GM19240 (cell line): ENCODE data around the gene SERPINI1.

Experiments
- DNase-seq: peaks from one replicate; pipeline ENCODE4 v3.0.0; 2011; ENCODE audit warnings: low spot score; ENCODE audit not compliant: insufficient read length

The SERPINI1 gene, protein sequence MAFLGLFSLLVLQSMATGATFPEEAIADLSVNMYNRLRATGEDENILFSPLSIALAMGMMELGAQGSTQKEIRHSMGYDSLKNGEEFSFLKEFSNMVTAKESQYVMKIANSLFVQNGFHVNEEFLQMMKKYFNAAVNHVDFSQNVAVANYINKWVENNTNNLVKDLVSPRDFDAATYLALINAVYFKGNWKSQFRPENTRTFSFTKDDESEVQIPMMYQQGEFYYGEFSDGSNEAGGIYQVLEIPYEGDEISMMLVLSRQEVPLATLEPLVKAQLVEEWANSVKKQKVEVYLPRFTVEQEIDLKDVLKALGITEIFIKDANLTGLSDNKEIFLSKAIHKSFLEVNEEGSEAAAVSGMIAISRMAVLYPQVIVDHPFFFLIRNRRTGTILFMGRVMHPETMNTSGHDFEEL

DNA sequence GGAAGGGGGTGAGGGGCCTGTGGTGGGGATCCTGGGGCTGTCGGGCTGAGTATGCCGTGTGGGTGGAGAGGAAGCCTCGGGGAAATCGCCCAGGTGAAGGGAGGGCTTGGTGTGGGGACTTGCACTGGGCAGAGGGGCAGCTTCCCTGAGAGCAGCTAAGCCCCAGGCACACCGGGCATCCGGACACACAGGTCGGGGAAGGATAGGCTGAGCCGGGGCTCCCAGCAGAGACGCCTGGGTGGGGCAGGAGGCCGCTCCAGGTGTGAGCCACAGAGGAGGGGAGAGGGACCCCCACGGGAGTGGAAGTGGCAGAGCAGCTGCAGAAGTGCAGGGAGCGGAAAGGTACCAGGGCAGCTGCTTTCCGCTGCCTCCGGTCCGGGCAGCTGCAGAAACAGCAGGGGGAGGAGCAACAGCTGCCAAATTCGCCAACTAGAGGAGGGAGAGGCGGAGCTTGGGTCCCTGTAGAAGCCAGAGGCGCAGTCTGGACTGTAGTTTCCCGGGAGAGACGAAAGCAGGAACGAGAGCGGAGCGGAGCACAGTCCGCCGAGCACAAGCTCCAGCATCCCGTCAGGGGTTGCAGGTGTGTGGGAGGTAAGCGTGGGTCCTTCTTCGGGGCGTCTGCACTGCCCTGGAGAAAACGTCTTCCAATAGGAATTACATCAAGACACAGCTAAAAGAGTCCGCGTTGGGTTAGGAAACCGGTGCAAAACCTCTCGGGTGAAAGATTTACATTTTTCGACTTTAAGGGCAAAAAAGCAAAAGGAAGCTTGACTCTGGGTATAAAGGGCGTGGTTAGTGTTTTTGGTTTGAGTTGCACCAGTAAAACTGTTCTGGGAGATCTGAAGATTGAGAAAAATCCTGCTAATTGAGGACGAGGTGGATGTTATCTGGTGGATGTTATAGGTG is at the start of gene SERPINI1:
Gene SERPINI1, plus strand, starts transcription at position 489 of the 906 bp plus-strand sequence. CDS start 53,408 bp downstream, outside the sequence.
- DNase-seq: peak; percentile 6

DNA sequence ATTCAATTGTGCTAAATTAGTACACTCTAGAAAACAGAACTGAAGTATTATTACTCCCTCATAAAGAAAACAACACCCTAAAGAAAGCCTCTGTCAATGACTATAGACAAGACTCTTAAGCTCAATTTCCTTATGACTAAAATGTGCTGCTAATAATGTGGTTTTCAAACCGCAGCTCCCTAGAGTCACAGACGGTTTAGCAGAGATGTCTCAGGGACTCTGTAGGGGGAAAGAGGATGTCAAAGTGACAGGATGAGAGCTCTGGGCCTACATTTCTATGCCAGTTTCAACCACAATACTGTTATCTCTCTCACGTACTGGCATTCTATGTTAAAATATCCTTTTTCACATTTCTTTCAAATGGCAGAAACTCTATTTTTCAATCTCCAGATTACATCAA is 44.2 kb upstream of the SERPINI1 start:
- DNase-seq: peak; percentile 23

DNA sequence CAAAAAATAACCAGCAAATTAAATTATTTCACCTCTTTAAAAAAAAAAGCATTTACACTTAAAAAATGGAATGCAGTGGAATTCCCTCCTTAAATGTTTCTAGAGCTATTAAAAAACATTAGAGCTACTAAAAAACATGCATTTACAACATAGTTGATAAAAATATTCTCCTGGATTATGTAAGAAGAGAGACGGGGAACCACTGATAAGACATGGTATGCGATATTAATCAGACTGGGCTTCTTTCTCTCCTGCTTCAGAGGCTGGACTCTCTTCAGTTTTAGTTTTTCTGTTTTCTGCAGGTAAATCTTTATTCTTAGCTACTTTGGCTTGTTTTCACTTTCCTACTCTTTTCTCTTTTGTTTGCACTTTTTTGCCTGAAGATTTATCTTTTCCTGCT is 41.4 kb upstream of the SERPINI1 start:
- DNase-seq: no peak

DNA sequence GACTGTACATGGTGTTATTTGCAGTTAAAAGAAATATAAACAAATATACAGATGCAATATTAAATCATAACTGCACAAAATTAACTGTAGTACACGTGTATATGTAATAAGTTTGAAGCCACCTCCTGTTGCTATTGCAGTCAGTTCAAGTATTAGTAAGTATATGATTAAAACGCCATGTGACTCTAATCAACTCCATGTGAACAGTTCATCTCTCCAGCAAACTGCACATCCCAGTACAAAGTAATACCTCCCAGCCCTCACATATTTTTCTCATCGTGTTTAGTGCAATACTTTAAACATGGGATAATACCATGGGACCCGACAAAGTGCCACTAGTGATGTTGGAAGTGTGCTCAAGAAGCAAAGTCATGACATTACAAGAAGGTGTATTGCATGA is 35.5 kb upstream of the SERPINI1 start:
- DNase-seq: no peak

DNA sequence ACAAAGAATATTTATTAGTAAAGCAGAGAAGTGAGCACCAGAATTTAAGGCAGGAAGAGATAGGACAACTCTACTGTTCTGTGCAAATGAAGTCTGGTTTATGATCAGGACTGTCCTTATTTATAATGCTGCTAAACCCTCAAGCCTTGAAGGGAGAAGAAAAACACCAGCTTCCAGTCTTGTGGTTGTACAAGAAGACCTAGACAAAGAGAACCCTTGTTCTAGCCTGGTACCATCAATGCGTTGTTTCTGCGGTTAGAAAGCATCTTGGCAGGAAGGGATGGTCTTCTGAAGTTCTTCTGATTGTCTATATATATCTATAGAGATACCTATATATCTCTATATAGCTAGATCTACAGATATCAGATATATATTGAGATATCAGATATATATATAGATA is 34.6 kb upstream of the SERPINI1 start:
- DNase-seq: no peak

DNA sequence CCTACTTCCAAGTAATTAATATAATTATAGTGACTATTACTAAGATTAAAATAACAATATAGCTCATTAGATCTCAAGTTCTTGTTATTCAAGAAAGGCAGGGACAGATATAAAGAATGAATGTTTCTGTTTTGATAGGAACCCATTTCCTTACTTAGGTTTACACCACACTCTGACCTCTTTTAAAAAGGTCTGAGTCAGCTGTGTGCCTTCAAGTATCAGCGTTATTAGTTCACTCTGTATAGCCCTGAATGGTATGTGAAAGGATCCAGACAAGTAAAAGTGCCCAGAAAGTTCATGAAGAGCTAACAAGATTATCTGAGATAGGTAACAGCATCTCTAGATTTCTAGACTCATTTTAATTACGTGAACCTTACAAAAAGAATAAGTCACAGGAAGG is 29.7 kb upstream of the SERPINI1 start:
- no peak for DNase-seq

DNA sequence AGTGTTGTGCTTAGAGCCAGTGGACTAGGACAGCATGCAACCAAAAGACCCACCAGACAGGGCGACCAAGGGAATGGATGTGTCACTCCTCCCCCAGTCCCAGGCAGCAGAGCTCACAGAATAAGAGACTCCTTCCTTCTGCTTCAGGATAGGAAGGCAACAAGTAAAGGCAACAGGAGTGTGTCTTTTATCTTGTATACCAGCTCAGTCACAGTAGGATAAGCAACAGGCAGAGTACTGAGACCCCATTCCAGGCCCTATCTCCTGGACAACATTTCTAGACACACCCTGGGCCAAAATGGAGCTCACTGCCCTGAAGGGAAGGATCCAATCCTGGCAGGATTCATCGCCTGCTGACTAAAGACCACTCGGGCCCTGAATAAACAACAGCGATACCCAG is 25.8 kb upstream of the SERPINI1 start:
- DNase-seq: no peak

DNA sequence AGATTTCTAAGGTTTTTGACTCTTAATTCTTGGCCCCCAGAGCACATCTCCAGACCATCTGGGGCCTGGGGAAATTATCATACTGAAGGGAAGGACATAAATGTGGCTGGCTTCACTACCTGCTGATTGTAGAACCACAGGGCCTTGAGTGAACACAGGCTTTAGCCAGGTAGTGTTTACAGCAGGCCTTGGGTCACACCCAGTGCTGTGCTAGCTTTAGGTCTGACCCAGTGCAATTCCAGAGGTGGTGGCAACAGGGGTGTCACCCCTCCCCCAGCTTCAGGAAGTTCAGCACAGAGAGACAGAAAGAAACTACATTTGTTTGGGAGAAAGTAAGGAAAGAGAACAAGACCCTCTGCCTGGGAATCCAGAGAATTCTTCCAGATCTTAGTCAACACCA is 25.0 kb upstream of the SERPINI1 start:
- DNase-seq: no peak

DNA sequence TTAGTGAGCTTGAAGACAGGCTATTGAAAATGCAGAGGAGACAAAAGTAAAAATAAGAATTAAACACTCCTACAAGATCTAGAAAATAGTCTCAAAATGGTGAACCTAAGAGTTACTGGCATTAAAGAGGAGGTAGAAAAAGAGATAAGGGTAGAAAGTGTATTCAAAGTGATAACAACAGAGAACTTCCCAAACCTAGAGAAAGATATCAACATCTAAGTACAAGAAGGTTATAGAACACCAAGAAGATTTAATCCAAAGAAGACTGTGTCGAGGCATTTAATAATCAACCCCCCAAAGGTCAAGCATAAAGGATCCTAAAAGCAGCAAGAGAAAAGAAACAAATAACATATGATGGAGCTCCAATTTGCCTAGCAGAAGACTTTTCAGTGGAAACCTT is 24.1 kb upstream of the SERPINI1 start:
- DNase-seq: no peak

DNA sequence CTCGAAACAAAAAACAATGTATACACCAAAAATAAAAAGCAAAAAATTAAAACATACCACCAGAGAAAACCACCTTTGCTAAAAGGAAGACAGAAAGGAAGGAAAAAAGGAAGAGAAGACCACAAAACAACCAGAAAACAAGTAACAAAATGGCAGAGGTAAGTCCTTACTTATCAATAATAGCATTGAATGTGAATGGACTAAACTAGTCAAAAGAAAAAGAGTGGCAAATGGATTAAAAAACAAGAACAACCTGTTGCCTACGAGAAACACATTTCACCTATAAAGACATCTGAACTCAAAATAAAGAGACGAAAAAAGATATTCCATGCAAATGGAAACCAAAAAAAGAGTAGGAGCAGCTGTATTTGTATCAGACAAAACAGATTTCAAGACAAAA is 23.1 kb upstream of the SERPINI1 start:
- no peak for DNase-seq

DNA sequence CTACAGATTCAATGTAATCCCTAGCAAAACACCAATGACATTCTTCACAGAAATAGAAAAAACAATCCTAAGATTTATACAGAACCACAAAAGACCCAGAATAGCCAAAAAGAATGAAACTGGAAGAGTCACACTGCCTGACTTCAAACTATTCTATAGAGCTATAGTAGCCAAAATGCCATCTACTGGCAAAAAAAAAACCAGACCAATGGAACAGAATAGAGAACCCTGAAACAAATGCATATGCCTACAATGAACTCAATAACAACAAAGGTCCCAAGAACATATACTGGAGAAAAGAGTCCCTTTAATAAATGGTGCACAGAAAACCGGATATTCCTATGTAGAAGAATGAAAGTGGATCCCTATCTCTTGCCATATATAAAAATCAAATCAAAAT is 20.6 kb upstream of the SERPINI1 start:
- no peak for DNase-seq

DNA sequence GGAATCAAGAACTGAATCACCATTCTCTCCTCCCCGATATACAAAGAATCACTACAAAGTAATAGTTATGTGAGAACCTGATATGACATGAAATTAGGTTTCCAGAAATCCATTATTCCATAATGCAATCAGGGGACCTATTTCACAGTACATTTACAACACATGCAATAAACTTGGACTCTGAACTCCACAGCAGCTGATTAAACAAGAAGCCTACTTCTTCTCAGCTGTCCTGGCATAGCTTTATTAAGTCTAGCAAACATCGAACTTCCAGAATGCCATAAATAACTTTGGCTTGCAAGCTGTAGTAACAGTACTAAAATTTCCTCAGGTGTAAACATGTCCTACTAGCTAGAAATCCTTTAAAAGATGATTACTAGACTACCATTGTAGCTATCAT is 18.6 kb upstream of the SERPINI1 start:
- DNase-seq: no peak

DNA sequence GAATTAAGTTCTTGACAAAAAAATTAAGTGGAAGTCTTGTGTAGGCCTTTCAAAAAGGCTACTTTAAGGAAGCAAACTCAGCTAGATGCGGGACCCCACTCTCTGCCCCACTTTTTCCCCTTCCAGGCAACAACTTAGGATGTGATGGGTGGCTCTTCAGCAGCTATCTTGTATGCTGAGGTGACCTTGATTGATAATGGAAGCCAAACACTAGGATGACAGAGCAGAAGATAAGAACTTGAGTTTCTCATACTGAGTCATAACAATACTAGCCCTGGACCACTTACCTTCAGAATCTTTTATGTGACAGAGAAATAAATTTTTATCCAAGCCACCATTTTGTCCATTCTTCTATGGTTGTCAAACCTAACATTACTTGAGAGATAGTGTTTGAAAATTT is 16.9 kb upstream of the SERPINI1 start:
- no peak for DNase-seq

DNA sequence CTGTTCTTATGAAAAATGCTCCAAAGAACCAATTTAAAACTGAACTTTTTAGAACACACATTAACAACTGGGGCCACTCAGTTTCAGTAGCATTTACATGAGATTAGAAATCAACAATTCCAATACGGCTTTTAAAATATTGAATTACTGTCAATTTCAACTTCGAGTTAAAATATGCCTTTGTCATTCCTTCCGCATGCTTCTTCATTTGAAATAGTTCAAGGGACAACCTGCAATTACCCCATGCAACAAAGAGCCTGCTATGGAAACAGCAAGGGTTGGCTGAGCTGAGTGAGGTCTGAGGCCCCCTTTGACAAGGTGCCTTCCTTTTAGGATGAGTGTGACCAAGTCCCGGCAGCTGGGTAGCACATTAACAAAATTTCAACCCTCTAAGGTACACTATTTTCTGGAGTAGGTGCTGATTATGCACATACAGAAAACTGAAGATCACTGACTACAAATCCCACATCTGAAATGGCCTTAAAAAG is 12.5 kb upstream of the SERPINI1 start:
- no peak for DNase-seq

DNA sequence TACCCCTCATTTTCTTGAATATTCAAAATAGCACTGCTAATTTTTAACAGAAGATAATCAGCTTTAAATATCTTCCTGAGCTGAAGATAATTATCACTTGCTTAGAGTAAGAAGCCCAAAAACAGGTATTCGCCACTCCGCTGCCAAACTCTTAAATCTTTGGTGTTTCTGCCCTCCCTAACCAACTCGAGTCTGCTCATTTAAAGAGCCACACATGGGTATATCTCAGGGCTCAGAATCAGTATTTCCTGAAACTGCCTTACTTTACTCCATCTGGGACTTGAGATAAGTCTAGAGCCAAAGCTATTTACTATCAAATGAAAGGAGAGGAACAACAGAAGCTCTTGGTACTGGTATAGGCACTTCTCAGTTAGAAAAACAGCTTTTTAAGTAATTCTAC is 11.6 kb upstream of the SERPINI1 start:
- no peak for DNase-seq

DNA sequence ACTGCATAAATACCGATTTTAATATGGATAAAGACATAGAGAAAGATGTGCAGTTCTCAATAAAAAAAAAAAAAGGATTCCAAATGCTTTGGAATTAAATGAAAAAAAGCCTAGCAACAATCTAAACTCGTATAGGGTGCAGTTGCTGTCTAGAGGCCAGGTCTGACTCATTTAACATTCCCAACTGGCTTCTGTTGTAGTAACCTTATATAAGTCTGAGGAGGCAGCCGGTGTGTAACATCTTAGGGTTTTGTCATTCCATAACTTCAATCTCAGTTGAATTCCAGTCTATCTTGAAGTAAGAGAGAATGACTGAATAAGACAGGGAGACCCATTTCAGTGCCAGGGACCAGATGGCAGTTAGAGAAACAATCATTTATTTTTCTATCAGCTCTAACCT is 7.3 kb upstream of the SERPINI1 start:
- DNase-seq: no peak

DNA sequence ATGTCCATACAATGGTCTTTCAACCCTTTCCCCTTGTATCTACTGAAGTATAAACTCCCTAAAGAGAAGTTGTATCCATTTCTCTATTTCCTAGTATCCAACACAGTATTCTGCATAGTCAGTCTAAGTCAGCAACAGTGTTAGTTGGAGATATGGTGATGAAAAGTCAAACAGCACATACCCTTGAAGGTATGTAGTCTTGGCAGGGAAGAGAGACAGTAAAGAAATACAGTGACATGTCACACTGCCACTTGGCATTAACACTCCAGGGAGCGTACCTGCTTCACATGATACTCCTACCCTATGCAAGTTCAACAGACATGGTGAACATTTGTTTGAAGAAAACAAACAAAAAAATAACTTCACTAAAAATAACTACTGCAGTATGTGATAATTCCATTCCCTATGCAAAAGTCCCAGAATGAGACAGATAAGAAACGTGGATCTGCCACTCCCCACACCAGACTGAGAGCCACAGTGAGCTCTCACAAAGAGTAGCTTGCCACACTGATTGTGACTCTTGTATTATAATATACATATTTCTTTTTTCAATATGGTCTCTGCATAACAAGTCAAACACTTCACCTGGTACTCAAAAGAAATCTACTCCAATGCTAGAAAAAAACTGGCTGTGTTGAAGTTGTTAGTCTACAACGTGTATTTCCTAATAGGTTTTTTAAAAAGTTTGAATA is 6.7 kb upstream of the SERPINI1 start:
- DNase-seq: no peak

DNA sequence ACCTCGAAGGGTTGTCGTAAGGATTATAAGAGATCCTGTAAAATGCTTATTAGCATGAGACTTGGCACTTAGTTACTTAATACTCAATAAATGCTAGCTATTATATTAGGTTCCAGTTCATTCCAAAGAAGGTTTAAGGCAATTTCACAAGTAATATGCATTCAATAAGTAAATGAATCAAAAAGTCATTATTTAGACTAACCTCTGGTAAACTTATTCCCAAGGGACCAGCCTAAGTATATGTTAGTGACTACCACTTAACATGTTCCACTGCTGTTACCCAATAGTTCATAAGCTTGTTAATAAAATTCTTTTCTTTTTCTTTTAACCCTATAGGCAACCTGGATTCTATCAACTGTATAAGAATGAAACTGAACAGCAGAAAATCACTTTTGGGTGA is 5.9 kb upstream of the SERPINI1 start:
- no peak for DNase-seq

DNA sequence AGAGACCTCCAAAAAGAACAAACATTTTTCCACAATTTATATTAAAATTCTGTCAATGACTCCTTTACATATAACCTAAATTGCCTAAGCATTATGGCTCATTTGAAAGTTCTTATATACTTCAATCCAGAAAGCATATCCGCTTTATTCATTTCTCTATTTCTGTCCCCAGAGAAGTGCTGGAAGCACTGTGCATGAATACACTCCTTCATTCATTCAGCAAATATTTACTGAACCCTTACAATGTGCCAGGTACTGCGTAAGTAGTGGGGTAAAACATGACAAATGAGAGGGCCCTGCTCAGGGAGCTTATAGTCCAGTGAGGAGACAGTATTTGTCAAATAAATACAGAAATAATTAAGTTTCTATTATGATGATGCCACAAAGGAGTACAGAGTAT is 4.1 kb upstream of the SERPINI1 start:
- DNase-seq: no peak

DNA sequence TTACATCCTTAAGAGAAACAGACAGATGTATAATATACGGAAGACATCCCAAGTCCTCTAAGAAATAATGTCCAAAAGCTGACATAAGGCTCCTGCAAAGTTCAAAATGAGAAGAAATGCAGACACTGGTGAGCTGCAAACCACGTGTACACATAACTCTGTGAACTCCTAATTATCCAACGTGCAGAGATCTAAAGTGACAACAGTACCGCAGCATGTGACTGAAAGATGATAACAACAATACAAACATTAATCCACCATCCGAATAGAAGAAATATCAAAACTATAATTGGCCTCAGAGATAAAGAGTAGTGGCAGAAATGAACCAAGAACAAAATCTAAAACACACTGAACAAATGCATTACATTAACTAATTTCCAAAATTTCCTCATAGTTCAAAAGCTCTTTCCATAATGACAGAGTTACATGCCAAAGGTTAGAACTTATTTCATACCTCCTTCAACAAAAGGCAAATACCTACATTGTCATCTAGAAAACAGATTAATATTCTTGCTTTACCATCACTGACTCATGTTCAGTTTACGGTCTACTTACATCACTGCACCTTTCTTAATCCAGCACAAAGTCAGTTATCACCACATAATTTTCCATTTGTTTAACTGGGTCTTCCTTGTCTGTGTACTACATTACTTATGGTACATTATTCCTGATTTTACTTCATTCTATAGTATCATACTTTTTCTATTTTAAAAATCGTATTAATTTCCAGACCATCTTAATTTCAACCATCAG is 3.0 kb upstream of the SERPINI1 start:
- no peak for DNase-seq

DNA sequence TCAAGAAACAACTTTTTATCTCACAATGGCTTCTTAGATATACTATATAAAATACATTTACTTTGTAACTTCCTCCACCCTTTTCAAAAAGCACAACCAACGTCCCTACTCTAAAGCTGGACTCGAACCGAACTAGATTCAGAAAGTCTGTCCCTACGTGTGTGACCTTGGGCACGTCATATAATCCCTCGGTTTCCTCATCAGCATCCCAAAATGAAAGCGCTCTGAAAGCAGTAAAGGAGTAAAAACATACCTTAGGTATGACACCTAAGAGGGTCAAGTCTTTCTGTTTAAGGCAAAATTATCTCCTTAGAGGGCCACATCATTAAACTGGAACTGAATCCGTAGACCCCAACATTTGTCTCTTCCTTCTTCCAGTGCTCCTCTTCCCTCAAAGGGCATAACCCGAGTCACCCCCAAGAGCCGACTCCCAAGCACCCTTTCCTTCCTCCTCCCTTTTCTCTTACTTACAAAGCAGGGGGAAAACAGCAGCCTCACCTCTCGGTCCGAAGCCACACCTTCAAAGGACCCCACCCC is 1.5 kb upstream of the SERPINI1 start:
- no peak for DNase-seq
